GM11168 (cell line): ENCODE results near the gene SERPINE2.
"Not testable (repeated sequence)": the region's sequence is repeated elsewhere in the genome, so short reads cannot be mapped to it uniquely, and the experiment has no call there.

Source experiments
- in situ Hi-C: fragments of 300-500 bp; cut with MboI; formaldehyde crosslinking; loops from one replicate; pipeline ENCODE4 v1.12.0; 2022; ENCODE audit warnings: low sequenced_read_pairs; ENCODE audit not compliant: unreplicated experiment

Gene SERPINE2

DNA sequence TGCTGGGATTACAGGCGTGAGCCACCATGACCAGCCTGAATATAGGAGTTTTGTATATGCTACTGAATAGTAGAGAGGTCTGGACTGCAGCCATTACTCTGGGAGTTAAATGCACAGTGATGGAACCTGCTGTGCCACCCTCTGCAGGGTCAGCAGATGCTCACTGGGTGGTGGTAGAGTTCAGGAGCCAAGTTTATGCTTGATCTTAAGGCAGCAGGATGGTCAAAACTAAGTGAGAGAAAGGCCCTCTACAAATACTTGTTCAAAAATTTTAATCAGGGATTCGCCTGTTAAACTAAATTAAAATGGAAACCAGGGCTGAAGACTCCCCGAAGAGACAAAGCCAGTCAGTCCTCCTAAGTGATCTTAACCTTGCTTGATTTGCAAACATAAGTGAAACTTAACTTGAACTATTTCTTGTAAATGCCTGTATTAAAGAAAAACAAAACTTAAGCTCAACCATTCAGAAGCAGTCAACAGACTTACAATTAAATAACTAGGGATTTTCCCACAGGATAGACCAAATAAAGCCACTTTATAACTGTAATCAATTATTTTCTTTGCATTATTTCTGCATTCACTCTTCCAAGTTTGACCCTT, 89.7 kb downstream of the SERPINE2 start:
- in situ Hi-C loops: no loop called here

DNA sequence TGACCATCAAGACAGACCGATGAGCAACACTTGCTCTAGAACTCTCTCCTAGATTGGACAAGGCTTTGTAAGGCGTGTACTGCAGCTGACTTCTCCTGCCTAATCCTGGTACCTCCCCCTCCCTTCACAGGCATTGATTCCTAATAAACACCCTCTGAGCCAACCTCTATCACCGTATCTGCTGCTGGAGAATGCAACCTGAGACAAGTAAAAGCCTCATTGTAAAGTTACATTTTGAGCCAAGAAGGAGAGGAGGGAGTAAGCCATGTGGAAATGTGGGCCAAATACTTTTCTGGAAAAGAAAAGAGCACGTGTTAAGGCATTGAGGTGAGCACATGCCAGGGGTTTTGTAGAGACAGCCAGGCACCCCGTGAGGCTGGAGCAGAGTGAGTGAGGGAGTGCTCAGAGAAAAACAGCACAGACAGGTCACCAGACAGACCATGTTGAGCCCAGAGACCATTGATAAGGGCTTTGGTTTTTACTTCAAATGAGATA, 91.3 kb downstream of the SERPINE2 start:
- in situ Hi-C loops: no loop called here

DNA sequence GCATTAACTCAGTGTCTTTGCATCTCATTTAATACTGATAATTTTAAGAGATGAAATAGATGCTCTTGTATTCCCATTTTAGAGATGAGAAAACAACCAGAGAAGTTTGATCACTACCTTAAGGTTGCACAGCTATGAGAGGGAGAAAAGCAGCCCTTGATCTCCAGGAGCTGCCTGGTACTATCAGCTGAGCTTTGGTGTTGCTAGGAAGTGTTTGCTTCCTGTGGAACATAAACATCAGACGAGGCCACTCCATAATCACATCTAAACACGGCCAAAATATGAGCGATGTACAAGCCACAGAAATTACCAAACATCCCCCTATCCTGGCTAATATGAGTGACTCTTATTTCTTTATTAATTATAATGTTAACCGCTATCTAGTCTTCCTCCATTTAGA, 93.3 kb downstream of the SERPINE2 start:
- in situ Hi-C loops: no loop called here

DNA sequence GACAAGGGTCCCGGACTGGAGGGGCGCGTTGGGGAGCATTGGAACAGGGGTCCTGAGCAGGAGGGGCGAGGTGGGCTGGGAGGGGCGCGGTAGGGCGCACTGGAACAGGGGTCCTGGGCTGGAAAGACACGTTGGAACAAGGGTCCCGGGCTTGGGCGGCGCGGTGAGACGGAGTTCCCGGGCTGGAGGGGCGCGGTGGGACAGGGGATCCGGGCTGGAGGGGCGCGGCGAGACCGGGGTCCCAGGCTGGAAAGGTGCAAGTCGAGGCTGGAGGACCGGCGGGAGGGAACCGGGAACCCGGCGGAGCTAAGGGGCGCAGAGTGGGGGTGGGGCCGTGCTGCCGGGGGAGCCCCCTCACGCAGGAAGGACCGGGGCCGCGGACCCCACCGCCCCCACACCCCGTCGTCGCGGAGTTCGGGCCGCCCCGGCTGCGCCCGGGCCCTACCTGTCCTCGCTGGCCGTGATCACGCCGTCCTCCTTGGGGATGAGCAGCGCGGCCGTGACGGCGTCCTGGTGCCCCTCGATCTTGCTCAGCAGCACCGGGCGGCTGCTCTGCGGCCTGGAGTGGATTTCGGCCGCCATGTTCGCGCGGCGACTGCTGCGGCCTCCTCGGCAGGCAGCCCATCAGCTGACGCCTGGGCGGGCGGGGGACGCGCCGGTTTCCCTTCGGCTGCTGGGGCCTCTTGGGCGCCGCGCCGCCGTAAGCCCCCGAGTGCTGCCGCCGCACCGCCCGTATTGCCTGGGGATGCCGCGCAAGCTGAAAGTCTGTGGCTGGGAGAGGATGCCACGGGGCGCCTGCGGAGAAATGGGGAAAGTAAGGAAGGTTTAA, 94.2 kb downstream of the SERPINE2 start, which contains the start of gene WDFY1:
Gene WDFY1 (minus strand): TSS at position 633 of the 829 bp plus-strand sequence. CDS start 51 bp downstream, at position 582.
- in situ Hi-C loops: no loop called here

DNA sequence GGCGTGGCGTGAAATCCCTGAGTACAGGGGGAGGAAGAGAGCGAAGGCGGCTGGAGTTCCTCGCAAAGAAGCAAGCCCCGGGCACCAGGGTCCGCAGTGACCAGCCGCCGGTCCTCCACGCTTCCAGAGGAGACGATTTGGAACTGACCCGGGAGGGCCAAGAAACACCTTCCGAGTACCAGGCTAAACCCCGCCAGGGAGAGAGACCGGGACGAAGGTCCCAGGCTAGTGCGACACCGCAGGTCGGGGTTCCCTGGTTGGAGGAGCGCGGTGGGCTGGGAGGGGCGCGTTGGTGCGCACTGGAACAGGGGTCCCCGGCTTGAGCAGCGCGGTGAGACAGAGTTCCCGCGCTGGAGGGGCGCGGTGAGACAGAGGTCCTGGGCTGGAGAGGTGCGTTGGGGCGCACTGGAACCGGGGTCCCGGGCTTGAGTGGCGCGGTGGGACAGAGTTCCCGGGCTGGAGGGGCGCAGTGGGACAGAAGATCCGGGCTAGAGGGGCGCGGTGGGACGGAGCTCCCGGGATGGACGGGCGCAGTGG, 94.9 kb downstream of the SERPINE2 start:
- in situ Hi-C loops: no loop called here

DNA sequence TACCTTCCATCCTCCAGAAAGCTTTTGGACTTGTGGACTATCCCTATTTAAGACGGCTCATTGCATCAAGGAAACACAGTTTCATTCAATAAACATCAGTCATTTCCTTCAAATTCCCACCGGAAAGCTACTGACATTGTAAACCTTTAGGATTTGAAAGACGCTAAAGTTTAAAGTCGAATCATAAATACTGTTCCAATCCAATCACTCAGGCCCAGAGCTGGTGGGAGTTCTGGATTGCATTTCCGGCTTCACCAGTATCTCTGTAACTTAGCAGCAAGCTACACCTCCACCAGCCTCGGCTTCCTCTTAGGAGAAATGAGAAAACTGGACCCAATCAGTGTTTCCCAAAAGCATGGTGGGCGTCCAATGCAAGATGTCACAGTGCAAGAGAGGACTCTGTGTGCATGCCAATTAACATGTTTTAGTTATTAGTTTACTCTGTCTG, 95.5 kb downstream of the SERPINE2 start:
- in situ Hi-C loops: no loop called here

DNA sequence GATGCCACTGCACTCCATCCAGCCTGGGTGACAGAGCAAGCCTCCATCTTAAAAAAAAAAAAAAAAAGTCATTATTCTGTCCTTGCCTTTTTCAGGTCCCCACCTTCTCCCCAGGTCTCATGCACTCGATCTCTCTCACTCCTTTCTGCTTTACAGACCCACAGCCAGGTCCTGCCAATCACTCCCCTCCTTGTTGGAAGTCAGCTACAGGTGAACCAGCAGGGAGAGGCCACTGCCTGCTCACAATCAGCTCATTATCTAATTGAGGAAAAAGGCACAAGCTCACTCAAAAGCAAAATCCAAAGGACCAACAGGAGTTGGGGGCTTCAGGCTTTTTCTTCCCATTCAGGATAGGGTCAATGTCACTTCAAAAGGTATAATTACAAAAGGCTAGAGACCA, 96.0 kb downstream of the SERPINE2 start:
- in situ Hi-C loops: no loop called here

DNA sequence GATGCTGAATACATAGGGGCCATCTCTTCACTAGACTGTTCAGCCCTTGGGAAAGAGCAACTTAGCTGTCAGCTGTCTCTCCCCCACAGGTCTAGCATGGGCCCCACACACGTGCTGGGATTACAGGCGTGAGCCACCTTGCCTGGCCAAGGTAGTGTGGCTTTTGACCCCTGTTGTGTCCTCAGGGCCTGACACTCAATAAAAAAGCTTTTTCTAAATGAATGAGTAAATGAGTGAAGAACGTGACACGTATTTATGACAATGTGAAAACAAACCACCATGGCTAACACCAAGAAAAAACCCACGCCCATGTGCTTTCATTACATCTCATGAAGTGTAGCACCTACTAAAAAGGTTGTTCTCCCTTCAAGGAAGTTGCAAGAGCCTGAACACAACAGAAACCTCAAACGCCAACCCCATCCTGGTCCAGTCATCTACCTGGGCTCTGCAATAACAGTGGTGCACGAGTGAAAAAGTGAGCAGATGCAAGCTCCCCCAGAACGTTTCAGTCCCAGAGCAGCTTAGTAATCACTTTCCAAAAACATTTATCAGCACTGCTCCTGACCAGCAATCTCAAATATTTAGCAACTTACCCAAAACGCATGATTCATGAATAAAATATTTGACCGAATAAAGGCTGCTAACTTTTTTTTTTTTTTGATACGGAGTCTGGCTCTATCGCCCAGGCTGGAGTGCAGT, 97.4 kb downstream of the SERPINE2 start:
- in situ Hi-C loops: no loop called here

DNA sequence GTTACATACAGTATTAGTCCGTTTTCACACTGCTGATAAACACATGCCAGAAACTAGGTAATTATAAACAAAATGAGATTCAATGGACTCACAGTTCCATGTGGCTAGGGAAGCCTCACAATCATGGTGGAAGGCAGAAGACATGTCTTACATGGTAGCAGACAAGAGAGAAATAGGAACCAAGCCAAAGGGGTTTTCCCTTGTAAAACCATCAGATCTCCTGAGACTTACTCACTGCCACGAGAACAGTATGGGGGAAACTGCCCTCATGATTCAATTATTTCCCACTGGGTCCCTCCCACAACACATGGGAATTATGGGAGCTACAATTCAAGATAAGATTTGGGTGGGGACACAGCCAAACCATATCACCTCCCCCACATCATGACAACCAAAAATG, 99.6 kb downstream of the SERPINE2 start:
- in situ Hi-C loops: not testable (repeated sequence)

DNA sequence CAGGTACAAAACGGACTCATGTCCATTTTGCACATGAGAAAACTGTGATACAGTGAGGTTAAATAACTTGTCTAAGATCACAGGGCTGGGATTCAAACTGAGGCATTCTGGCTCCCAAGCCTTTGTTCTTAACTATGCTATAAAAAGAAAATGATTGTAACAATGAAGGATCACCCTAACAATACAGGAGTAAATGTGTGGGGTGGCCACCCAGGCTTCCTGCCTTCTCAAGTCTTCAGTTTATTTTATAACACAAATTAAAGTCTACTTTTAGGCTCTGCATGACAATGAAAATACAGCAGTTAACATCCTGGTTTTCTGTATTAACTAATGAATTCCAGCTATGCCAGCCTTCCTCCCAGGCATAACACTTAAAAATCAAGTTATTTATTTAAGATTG, 101.6 kb downstream of the SERPINE2 start:
- in situ Hi-C loops: no loop called here

DNA sequence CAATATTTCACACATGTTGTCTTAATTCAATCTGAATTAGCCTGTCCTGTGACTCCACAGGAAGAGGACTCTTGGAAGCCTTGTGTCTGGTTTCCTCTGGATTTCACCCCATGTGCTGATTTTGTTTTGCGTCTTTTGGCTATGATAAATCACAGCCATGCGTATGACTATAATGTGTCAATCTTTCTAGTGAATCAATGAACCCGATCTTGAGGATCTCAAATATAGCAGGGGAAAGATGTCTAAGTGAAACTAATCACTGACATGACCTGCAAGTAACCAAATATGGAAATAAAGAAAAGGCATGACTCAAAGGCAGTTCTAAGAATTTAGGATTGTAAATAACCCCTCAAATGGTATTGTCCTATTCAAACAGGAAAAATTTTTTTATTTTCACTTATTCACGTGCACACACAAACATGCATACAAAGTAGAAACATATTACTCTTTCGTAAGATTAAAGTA, 102.2 kb downstream of the SERPINE2 start:
- in situ Hi-C loops: no loop called here

DNA sequence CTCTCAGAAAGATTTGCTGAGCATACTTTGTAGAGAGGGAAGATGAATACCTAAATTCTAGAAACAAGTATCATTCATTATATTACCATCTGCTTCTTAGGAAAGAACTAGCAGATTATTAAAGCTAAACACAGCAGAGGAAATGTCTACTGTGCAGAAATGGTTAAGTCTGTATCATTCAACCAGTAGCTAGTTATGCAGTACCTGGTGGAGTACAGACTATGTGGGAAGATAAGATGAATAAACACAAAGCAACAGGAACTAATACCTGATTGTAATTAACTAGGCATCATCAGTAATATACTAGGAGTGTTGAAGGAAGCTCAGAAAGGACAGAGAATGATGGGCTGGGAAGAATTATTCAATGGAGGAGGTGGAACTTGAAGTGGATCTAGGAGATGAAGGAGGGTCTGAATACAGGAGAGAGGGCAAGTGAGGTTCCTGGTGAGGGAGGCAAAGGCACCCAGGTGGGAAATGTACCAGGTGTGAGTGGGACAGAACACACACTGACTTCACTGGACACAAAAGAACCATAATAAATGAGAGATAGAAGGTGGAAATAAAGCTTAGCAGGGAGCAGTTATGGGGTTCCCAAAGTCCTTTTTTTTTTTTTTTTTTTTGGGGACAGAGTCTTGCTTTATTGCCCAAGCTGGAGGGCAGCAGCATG, 103.5 kb downstream of the SERPINE2 start:
- in situ Hi-C loops: no loop called here

DNA sequence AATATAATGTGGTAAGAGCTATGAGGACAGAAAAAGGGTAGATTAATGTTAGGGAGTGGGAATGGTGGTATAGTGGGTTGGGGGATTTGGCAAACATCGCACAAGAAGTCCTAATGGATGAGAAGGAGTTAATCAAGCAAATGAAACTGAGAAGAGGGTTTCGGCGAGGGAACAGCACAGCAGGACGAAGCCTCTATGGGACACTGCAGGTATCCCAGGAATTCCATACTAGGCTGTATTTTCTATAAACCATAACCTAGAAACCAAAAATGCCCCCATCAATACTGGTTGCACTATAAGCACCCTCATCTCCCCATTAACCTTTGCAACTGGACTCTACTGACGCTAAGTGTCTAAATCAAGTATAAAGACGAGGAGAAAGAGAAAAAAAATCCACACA, 104.2 kb downstream of the SERPINE2 start:
- in situ Hi-C loops: no loop called here

DNA sequence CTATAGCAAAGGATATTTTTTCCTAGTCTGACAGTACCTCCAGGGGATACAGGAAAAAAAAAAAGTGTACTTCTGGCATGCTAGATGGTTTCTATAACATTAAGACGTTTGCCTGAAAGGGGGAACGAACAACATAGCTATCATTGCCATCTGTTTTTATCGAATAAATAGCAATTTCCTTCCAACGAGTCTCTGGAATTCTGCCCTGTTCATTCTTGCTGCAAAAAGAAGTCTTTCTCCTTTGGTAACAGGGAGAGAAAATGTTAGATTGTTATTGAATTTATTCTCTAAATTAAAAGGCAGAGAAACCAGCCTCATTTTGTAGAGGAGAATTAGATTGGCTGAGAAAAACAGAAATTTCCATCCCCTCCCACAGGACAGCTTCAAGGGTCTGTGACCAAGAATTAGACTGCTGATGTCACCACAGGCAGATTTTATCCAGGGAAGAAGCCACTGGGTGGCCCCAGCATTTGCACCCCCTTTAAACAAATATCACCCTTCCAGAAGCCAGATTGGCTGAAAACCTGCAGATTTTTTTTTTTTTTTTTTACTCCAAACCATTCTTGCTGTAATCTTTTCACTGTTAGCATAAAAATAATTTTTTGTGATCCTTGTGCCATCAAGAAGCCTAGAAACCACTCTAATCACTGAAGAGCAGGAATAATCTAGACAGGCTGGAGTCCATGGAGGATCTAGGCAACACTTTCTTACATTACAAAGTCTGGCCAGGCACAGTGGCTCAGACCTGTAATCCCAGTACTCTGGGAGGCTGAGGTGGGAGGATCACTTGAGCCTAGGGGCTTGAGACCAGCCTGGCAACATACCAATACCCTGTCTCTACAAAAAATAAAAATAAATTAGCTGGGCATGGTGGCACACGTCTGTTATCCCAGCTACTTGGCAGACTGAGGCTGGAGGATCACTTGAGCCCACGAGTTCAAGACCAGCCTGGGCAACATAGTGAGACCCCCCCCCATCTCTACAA, 106.0 kb downstream of the SERPINE2 start:
- in situ Hi-C loops: no loop called here

DNA sequence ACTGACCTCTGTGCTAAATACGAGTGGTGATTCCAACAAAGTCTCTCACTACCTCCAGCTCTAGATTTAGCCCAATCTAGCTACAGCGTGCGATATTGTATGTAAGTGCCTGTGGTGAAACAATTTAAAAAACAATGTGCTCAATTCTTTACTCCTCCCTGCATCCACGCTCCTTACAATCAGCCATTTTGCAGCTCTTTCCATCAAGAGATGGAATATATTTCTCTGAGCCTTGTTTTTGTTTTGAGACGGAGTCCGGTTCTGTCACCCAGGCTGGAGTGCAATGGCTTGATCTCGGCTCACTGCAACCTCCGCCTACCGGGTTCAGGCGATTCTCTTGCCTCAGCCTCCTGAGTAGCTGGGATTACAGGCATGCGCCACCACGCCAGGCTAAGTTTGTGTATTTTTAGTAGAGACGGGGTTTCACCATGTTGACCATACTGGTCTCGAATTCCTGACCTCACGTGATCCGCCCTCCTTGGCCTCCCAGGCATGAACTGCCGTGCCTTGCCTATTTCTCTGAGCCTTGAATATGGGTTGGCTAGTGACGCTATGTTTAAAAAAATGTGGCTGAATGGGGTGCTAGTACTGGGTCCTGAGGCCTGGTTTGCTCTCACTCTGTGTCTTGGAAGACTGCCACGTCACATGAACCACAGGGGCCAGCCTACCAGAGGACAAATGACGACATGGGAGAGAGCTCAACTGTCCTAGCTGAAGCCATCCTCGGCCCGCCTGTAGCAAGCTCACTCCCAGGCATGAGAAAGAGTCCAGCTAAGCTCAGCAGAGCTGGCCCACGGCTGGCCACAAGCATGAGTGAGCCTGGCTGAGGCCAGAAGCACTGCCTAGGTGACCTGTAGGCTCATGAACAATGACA, 108.7 kb downstream of the SERPINE2 start:
- in situ Hi-C loops: no loop called here

DNA sequence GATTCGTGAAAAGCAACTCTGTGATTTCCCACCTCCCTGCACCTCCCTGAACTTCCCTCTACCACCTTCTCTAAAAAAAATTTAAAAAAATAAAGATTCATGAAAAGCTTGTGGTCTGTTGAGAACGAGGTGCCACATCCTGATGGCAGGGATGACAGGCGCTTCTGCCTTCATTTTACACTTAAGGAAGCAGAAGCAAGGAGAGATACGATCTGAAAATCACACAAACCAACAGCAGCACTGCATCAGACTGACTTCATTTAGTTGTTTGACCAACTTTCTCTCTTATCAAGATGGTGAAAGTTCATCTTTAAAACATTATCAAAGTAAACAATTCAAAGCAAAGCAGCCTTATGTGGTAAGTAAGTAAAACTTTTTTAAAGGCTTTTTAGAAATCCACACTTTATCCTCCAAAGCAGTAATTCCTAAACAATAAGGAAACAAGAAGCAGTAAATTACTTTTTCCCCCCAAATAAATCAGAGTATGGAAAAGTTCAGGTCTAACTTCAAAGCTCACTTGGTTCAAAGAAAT, 109.4 kb downstream of the SERPINE2 start:
- in situ Hi-C loops: no loop called here

DNA sequence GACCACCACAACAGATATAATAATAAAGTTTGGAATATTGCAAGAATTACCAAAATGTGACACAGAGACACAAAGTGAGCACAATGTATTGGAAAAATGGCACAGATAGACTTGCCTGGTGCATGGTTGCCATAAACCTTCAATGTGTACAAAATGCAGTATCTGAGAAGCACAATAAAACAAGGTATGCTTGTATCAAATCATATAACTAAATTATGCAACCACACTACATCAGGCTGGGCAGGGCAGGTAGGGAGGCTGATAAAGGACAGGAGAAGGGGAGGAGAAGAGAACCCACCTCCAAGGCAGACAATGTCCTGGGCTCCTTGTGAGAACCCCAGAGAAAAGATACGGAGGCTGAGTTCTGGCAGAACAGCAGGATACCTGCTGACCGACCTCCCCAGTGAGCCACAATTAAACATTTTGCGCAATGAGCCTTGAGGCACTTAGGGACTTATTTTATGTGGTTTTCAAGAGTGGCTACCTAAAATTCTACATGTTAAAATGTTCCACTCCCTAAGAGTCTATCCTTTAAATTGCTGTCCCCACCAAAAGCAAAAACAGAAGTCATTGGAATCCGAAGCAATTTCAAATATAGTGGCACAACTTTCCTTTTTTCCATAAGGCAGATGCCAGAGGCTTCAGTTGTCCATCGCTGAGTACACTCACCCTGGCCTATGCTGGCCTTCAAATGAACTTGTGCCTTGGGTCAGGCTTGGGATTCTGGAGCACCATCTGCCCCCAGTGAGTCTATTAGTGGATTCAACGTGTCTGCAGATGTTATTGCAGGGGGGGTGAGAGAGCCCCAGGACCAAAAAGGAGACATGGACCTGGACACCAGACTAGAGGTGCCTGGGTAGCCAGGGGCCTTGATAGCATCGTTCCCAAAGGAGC, 110.7 kb downstream of the SERPINE2 start:
- in situ Hi-C loops: no loop called here
